CD4-positive, alpha-beta T cell (primary cell): ENCODE data around the gene SLC13A3. TPM values are rescaled to one million over a fixed set of nuclear protein-coding genes. Genes with fewer than 3 reads are reported as not detected.

Source experiments
- ATAC-seq: fragments of 200-7000 bp; cut with Tn5 transposase; one replicate; pipeline ENCODE4 v1.10.0; 2022; ENCODE audit warnings: mild to moderate bottlenecking; ENCODE audit not compliant: poor library complexity
- CTCF ChIA-PET: fragments of 350-600 bp; sonication (Branson Sonifier 250); formaldehyde crosslinking; loops from one replicate; lab custom pipeline; 2021; ENCODE audit warnings: antibody characterized with exemption, inconsistent platforms; lab: Charles Lee
- POLR2A ChIA-PET: fragments of 350-600 bp; sonication (Branson Sonifier 250); formaldehyde crosslinking; loops from one replicate; lab custom pipeline; 2021; ENCODE audit warnings: antibody characterized with exemption, inconsistent platforms; lab: Charles Lee
- DNase-seq, 14 experiments: peaks; one replicate each; pipeline ENCODE4 v3.0.0-alpha.2; 2013 to 2020; ENCODE audit warnings: mixed read lengths in 2 of 14
- H3K27ac ChIP-seq, 2 donors: one replicate each; pipeline versions ENCODE4 v1.5.1 to v1.7.0; 2013; ENCODE audit warnings: low read length in 2 of 2, low read depth in 1 of 2, mild to moderate bottlenecking in 1 of 2
- H3K27me3 ChIP-seq, 2 experiments: 1 replicate in 1 of 2; 2 replicates in 1 of 2; pipeline versions ENCODE4 v1.6.1 to v1.7.0; 2013; ENCODE audit warnings: low read length in 2 of 2, control low read depth in 1 of 2, mild to moderate bottlenecking in 1 of 2, moderate library complexity in 1 of 2; ENCODE audit not compliant: insufficient read depth in 2 of 2, control insufficient read depth in 1 of 2
- H3K36me3 ChIP-seq: one replicate; pipeline ENCODE4 v1.6.1; 2013; ENCODE audit warnings: low read length, control low read depth; ENCODE audit not compliant: insufficient read depth
- H3K4me1 ChIP-seq: one replicate; pipeline ENCODE4 v1.6.1; 2013; ENCODE audit warnings: low read length, control low read depth; ENCODE audit not compliant: insufficient read depth
- H3K4me3 ChIP-seq: one replicate; pipeline ENCODE4 v1.5.1; 2013; ENCODE audit warnings: mild to moderate bottlenecking, low read length, moderate library complexity
- H3K9me3 ChIP-seq, 2 experiments: 1 replicate in 1 of 2; 2 replicates in 1 of 2; pipeline versions ENCODE4 v1.6.1 to v1.7.0; 2013; ENCODE audit warnings: low read length in 2 of 2, mild to moderate bottlenecking in 2 of 2, control low read depth in 1 of 2, moderate library complexity in 1 of 2; ENCODE audit not compliant: control insufficient read depth in 1 of 2, insufficient read depth in 1 of 2
- H3K27ac Mint-ChIP-seq: one replicate; pipeline ENCODE4 v1.8.0; 2020; ENCODE audit warnings: mixed read lengths
- H3K27me3 Mint-ChIP-seq: one replicate; pipeline ENCODE4 v1.8.0; 2021; ENCODE audit warnings: mixed read lengths
- H3K36me3 Mint-ChIP-seq: one replicate; pipeline ENCODE4 v1.8.0; 2021; ENCODE audit warnings: low read depth, mixed read lengths
- H3K4me1 Mint-ChIP-seq: one replicate; pipeline ENCODE4 v1.8.0; 2021; ENCODE audit warnings: low read depth, mixed read lengths
- H3K4me3 Mint-ChIP-seq: one replicate; pipeline ENCODE4 v1.8.0; 2020; ENCODE audit warnings: mild to moderate bottlenecking, mixed read lengths
- H3K9me3 Mint-ChIP-seq: one replicate; pipeline ENCODE4 v1.8.0; 2020; ENCODE audit warnings: mixed read lengths
- intact Hi-C, 2 experiments: fragments of 100-400 bp; cut with DNase I in 1 of 2; cut with micrococcal nuclease in 1 of 2; formaldehyde crosslinking; loops; one replicate each; pipeline versions ENCODE4 v1.15.1 to v1.9.0; 2023 to 2025; cut with DNase I, micrococcal nuclease
- total RNA-seq, 174 experiments: library from RNA in 2 of 174; stranded (reverse) in 2 of 174; gene quantifications; one replicate each; pipeline ENCODE4 v1.2.3 and lab custom pipeline; 2021 to 2026
- TF ChIP-seq, protein P1 (sequence below): fragments of 200-600 bp; IDR thresholded peaks from one replicate; pipeline ENCODE4 v1.8.0; 2022; ENCODE audit warnings: antibody characterized with exemption, mild to moderate bottlenecking

The SLC13A3 gene
- total RNA-seq, 2 experiments from 2014 or later, result 0.28 TPM; not detected in 1

DNA sequence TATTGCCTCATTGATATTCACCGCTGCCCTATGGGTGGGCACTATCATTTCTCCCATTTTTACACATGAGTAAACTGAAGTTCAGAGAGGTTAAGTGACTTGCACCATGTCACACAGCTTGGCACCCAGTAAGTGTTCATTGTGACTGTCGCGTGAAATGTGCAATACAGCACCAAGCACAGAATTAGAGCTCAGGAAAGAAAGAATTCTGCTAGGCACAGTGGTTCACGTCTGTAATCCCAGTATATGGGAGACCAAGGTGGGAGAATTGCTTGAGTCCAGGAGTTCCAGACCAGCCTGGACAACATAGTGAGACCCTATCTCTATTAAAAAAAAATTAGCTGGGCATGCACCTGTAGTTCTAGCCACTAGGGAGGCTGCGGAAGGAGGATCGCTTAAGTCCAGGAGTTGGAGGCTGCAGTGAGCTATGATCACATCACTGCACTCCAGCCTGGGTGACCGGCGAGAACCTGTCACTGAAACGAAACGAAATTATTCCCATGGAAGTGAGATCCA, 626 bp downstream of the SLC13A3 start:
- Mint-ChIP-seq H3K27me3 (peaks cover 58% of the 10 kb centered on the region), H3K4me3 (no peak overlapping the region), H3K27ac (no peak overlapping the region), H3K36me3 (no peaks in the 10 kb centered on the region), H3K4me1 (no peaks in the 10 kb centered on the region), H3K9me3 (no peaks in the 10 kb centered on the region)
- Histone ChIP-seq H3K27ac (no peak overlapping the region), H3K4me1 (no peaks in the 10 kb centered on the region), H3K36me3 (no peaks in the 10 kb centered on the region), H3K27me3 (peaks cover 20 to 31% of the 10 kb centered on the region in 2 experiments), H3K4me3 (no peak overlapping the region), H3K9me3 (peaks cover 0 to 8% of the 10 kb centered on the region in 2 experiments)
- DNase-seq, result no peak
- ChIA-PET POLR2A (no interaction called here), CTCF (no interaction called here)
- TF ChIP-seq, protein P1, sequence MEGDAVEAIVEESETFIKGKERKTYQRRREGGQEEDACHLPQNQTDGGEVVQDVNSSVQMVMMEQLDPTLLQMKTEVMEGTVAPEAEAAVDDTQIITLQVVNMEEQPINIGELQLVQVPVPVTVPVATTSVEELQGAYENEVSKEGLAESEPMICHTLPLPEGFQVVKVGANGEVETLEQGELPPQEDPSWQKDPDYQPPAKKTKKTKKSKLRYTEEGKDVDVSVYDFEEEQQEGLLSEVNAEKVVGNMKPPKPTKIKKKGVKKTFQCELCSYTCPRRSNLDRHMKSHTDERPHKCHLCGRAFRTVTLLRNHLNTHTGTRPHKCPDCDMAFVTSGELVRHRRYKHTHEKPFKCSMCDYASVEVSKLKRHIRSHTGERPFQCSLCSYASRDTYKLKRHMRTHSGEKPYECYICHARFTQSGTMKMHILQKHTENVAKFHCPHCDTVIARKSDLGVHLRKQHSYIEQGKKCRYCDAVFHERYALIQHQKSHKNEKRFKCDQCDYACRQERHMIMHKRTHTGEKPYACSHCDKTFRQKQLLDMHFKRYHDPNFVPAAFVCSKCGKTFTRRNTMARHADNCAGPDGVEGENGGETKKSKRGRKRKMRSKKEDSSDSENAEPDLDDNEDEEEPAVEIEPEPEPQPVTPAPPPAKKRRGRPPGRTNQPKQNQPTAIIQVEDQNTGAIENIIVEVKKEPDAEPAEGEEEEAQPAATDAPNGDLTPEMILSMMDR, result no peak
- intact Hi-C loops, result no loop called here
- no peak for ATAC-seq

DNA sequence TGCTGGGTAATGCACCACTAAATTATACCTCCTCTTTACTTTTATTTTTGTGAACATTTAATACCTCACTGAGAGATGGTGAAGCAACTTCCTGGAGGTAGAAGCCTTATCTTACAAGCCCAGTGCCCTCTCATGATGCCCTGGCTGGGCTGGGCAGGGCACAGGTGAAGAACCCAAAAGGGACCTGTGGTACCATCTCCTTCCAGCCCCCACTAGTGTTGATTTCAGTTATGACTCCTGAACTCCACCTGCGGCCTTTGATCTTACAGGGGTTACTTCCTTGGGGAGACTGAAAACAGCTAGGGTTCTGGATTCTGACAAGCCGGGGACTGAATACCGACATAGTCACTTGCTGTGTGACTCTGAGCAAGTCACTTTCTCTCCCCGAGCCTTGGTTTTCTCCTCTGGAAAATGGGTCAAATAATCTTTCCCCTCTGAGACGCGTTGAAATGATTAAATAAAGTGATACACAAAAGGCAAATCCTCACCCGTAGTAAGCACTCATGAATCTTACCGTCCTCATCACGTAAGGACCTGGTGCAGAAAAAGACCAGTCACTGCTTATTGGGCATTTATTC, 1.2 kb downstream of the SLC13A3 start:
- H3K27me3 Mint-ChIP-seq, result peaks cover 60% of the 10 kb centered on the region
- H3K36me3 ChIP-seq, result no peaks in the 10 kb centered on the region
- no peak for ATAC-seq
- H3K9me3 ChIP-seq, result peaks cover 0 to 8% of the 10 kb centered on the region in 2 experiments
- ChIA-PET CTCF (no interaction called here), POLR2A (interaction anchor here (1.0 kb wide), 1 partner anchor 37 kb away, joined by 3 read pairs; no protein-coding TSS in a partner anchor)
- no peaks in the 10 kb centered on the region for H3K36me3 Mint-ChIP-seq
- H3K27ac Mint-ChIP-seq, result no peak overlapping the region
- intact Hi-C loops, result no loop called here
- H3K4me1 ChIP-seq, result no peaks in the 10 kb centered on the region
- H3K27ac ChIP-seq, result no peak overlapping the region
- H3K27me3 ChIP-seq, result peaks cover 20 to 31% of the 10 kb centered on the region in 2 experiments
- no peak overlapping the region for H3K4me3 Mint-ChIP-seq
- H3K4me1 Mint-ChIP-seq, result no peaks in the 10 kb centered on the region
- no peaks in the 10 kb centered on the region for H3K9me3 Mint-ChIP-seq
- TF ChIP-seq, protein P1, result no peak
- no peak for DNase-seq
- H3K4me3 ChIP-seq, result no peak overlapping the region

DNA sequence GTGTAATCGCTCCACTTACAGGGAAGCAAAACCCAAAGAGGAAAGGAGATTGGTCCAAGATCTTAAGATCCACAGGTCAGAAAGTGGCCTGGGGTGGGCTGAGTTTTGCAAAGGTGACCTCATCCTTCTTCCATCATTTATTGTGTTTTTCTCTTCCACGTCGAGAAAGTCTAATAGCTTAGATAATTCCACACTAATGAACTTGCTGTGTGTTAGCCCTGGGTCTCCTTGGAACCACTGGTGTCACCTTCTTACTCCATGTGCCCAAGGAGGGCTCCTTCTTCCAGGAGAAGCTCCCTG, 1.7 kb downstream of the SLC13A3 start:
- Histone ChIP-seq H3K4me1 (no peaks in the 10 kb centered on the region), H3K4me3 (no peak overlapping the region), H3K36me3 (no peaks in the 10 kb centered on the region), H3K27ac (no peak overlapping the region), H3K27me3 (peaks cover 20 to 31% of the 10 kb centered on the region in 2 experiments), H3K9me3 (peaks cover 0 to 8% of the 10 kb centered on the region in 2 experiments)
- no peak for ATAC-seq
- intact Hi-C loops, result no loop called here
- no peak overlapping the region for H3K4me3 Mint-ChIP-seq
- POLR2A ChIA-PET, result interaction anchor here (1.0 kb wide), 1 partner anchor 38 kb away, joined by 3 read pairs; no protein-coding TSS in a partner anchor
- H3K9me3 Mint-ChIP-seq, result no peaks in the 10 kb centered on the region
- DNase-seq, result no peak
- H3K27me3 Mint-ChIP-seq, result peaks cover 58% of the 10 kb centered on the region
- CTCF ChIA-PET, result no interaction called here
- TF ChIP-seq, protein P1, result no peak
- H3K27ac Mint-ChIP-seq, result no peak overlapping the region
- H3K4me1 Mint-ChIP-seq, result no peaks in the 10 kb centered on the region
- H3K36me3 Mint-ChIP-seq, result no peaks in the 10 kb centered on the region
